GM19035 (cell line): ENCODE measurements around the gene RTTN.

ENCODE experiments used
- ATAC-seq: cut with Tn5 transposase; IDR thresholded peaks from one replicate; pipeline ENCODE4 v1.9.1; 2021; ENCODE audit not compliant: unreplicated experiment

RTTN gene

DNA sequence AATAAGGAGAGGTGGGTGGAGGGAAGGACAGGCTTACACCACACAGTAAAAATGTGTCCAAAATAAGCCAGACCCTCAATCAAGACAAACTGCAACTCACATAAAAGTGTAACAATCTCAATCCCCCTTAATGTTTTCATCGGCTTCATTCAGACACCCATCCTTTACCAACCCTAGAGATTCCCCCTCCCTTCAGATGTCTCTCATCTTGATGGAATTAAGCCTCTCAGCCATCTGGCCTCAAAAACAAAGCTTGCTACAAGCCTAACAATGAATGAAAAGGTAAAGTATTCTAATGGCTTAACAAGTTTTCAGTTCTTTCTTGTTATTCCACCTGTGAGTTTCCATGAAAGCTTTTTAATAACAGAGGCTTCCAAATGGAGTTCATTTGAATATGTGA, 5.2 kb downstream of the RTTN start:
- ATAC-seq, result no peak

- ATAC-seq, result no peak
Measured at GRCh38 chr18:70197844-70198243, 7.6 kb downstream of the RTTN start.

DNA sequence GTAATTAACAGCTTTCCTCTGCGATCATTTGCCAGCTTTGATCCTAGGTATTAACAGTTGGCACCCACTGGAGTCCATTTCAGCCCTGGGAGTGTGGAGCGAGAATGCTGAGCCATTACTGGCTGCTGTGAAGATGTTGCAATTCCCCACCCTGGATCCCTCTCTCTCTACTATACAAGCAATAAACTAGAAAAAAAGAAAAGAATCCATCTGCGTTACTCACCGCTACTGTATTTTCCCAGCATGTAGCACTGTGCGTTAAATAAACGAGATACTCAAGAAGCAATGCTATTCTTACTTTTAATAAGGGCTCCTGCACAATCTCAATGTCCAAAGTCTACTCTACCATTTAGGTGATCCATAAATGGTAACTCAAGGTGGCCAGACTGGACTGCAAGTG, 8.5 kb downstream of the RTTN start:
- no peak for ATAC-seq

- ATAC-seq, result peak; percentile 25
Measured at GRCh38 chr18:70195852-70196434, 9.5 kb downstream of the RTTN start.

DNA sequence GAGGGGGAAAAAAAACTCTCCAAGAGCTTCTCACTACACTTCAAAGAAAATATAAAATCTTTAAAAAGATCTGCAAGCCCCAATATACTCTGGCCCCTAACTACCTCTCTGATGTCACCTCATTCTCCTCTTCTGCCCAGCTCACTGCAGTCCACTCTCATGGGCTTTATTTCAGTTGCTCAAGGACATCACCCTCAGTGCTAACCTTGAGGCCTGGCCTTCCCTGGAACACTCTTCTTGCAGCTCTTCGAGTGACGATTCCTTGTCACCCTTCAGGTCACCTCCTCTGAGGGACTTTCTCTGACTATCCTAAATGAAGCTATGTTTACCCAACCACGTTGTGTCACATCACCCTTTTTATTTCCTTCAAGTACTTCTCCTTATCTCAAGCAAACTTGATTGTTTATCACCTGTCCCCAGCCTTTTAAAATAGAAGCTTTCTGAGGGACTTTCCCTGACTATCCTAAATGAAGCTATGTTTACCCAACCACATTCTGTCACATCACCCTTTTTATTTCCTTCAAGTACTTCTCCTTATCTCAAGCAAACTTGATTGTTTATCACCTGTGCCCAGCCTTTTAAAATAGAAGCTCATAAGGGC, 10.4 kb downstream of the RTTN start:
- ATAC-seq, result peak; percentile 54

GRCh38 chr18:70194227-70194890, 11.1 kb downstream of the RTTN start:
- peak; percentile 83 for ATAC-seq

DNA sequence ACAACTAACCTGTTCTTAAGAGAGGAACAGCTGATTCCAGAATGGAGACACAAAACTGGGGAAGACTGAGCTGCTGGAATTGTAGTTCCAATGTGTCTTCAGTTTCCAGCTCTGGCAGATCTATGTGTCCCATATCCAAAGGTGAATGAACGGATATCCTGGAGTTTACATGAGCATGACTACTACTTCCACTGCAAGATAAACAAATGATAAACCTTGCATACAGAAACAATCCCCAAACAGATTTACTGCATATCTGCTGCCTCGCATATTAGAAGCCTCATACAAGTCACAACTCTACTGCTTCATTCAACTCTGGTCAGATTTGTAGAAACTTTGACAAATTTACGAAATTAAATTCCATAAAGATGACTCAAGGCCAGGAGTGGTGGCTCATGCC, 15.0 kb downstream of the RTTN start:
- ATAC-seq, result no peak

- no peak for ATAC-seq
Measured at GRCh38 chr18:70188113-70188512, 17.4 kb downstream of the RTTN start.

- no peak for ATAC-seq
Measured at GRCh38 chr18:70183441-70183840, 22.0 kb downstream of the RTTN start.

DNA sequence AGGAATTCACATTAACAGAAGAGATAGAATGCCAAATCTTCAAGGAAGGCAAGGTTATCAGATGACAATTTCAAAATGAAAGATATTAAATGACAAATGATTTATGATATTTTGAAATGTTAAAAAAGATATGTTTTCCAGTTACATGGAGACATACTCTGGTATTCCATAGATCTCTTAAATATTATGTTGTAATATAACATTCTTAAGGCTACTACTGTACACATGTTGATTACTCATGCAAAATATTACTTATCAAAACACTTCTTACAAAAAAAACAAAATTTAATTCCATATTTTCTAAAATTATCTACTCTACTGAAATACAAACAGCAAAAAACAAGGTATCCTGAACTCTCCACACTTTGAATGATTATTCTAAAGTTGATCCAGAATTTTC, 22.9 kb downstream of the RTTN start:
- no peak for ATAC-seq

DNA sequence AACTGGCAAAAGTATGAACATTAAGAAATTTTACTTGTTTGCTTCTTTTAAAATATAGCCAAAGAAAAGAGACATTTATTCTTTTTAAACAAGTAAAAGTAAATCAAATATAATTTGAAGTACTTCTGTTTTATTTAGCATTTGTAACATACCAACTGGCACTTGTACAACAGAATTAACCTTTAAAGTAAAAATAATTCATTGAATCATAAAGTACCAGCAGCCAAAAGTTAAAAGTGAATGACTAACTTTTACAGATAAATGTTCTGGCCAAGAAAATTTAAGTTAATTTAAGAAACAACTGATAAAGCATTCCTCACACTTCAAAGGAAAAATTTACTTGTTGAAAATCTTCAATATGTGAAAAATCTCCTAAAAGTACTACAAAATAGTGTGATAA, 23.8 kb downstream of the RTTN start:
- no peak for ATAC-seq

GRCh38 chr18:70181015-70181414, 24.5 kb downstream of the RTTN start:
- ATAC-seq, result no peak

- ATAC-seq, result no peak
Measured at GRCh38 chr18:70176537-70176936, 28.9 kb downstream of the RTTN start.

GRCh38 chr18:70175216-70175615, 30.3 kb downstream of the RTTN start:
- ATAC-seq, result no peak

DNA sequence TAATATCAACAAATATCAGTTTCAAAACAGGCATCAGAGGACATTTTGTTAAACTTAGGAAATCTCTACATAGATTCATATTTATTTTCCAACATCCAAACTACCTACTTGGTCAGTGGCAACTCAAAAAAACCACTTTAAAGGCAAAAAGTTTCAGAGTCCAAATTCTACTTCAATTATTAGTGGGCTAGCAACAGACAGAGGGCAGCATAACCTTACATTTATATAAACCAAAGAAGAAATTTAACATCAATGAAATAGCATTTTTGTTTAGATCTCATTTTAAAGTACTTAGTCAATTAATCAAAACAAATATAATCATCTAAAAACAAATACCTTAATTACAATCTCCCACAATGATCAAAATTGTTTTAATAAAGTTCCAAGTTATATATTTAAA, 33.3 kb downstream of the RTTN start:
- no peak for ATAC-seq

DNA sequence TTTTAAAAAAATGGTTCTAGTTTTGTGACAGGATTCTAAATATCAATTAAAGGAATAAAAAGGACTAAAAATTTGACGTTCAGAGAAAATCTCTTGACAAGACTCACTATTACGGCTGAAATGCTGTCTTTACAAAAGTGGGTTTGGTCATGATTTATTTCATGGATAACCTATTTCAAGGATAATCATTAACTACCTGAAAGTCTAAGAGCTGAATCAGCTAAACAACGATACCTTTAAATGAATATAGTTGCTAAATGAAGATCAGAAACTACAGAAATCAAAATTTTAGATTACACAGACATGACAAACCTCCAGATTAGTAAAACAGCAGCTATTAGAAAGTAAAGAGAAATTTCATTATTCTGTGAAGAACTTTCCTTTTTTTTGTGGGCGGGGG, 35.7 kb downstream of the RTTN start:
- ATAC-seq, result no peak

DNA sequence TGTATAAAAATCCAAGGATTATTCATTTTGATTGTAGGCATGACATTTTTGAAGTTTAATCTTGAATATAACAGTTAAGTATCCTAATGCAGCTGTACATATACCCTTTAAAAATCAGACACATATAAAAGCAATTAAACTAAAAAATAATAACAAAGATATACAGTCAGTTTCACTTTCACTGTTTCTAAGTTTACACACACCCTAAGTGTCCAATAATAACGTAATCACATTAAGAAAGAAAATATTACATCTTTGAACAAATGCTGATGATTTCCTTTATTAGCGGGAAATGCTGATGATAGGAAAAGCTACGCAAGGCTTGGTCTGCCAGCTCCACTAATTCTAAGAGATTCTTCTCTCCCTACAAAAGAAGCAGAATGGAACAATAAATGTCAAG, 38.8 kb downstream of the RTTN start:
- ATAC-seq, result no peak

- no peak for ATAC-seq
Measured at GRCh38 chr18:70165936-70166335, 39.6 kb downstream of the RTTN start.

DNA sequence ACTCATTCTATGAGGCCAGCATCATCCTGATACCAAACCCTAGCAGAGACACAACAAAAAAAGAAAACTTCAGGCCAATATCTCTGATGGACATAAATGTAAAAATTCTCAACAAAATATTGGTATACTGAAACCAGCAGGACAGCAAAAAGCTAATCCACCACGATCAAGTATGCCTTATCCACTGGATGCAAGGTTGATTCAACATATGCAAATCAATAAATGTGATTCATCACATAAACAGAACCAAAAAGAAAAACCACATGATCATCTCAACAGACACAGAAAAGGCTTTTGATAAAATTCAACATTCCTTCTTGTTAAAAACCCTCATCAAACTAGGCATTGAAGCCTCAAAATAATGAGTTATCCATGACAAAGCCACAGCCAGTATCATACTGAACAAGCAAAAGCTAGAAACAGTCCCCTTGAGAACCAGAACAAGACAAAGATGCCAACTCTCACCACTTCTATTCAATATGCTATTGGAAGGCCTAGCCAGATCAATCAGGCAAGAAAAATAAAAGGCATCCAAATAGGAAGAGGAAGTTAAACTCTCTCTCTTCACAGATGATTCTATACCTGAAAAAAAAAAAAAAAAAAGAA, 45.3 kb downstream of the RTTN start:
- ATAC-seq, result no peak

DNA sequence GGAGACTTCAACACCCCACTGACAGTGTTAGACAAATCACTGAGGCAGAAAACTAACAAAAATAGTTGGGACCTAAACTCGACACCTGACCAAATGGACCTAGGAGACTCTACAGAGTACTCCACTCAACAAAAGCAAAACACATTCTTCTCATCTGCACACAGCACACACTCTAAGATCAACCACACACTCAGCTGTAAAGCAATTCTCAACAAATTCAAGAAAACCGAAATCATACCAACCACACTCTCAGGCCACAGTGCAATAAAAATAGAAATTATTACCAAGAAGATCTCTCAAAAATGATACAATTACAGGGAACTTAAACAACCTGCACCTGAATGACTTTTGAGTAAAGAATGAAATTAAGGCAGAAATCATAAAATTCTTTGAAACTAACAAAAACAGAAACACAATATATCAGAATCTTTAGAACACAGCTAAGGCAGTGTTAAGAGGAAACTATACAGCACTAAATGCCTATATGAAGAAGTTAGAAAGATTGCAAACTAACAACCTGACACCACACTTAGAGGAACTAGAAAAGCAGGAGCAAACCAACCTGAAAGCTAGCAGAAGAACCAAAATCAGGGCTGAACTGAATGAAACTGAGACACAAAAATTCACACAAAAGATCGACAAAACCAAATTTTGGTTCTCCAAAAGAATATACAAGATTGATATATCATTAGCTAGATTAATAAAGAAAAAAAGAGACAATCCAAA, 46.3 kb downstream of the RTTN start:
- peak; percentile 76 for ATAC-seq

- no peak for ATAC-seq
Measured at GRCh38 chr18:70156886-70157285, 48.6 kb downstream of the RTTN start.
